GM18502 (cell line): ENCODE data around the gene PCBP4.

Source experiments
- ATAC-seq: cut with Tn5 transposase; IDR thresholded peaks from one replicate; pipeline ENCODE4 v1.9.1; 2021; ENCODE audit warnings: mild to moderate bottlenecking; ENCODE audit not compliant: unreplicated experiment, poor library complexity

Gene PCBP4

DNA sequence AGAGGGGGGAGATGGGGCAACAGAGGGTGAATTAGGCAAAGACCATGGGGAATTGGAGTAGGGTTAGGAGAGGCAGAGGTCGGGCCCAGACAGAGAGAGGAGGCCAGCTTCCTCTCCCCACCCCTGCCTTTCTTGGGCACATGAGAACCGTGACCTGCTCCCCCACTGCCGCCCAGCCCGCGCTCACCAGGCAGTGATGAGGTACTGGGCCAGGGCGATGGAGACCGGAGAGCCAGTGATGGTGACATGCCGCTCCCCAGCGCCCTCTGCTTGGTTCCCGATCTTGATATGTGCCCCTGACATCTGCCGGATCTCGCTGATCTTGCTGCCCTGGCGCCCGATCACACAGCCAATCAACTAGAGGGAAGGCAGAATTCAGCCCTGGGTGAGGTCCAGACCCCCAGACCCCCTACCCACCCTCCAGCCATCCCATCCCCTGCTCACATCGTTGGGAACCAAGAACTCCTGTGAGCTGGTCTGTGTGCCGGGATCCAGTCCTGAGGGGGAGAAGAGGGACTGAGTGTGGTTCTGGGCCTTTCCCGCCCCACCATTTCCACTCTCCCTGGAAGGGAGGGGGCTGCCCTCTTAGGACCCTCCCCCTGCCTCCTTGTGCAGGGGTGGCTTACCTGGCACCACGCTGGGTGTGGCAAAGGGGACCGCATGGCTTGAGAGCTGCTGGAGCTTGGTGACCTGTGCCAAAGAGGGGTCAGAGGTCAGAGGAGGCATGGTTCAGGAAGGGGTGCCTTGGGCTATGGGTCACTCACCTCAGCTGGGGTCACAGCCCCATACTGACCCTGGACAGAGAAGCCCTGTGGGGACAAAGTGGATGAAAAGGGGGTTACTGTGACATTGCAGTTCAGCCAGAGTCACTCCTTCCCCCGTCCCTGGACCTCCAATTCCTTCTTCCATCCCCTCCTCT, 8.4 kb downstream of the PCBP4 start:
- no peak for ATAC-seq

DNA sequence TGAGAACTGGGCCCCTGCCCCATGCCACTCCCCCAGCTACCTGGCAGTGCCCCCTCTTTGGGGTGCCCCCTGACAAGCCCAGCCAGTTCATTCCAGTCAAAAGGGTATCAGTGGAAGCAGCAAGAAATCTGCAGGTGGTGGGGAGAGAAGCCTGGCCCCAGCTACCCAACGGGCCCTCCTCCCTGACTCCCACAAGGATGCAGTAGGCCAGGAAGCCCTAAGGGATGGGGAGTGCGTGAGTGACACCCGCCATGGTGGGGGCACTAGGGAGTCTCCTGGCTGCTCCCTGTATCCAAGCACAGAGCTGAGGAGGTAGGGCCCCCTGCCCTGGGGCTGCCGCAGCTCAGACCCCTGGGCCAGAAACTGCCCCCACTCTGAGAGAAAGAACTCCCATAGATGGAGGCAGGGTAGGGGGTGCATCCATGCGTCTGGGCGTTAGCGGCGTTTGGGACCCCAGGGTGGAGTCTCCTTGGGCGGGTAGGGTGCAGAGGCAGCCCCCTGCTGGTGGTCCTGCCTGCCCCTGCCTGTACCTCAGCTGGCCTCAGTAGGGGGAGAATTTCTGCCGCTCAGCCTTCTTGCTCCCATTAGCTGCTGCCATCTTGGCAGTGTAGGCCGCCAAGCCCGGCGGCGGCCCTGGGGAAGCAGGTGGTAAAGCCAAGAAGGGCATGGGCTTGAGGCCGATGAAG, 9.6 kb downstream of the PCBP4 start:
- ATAC-seq: no peak

DNA sequence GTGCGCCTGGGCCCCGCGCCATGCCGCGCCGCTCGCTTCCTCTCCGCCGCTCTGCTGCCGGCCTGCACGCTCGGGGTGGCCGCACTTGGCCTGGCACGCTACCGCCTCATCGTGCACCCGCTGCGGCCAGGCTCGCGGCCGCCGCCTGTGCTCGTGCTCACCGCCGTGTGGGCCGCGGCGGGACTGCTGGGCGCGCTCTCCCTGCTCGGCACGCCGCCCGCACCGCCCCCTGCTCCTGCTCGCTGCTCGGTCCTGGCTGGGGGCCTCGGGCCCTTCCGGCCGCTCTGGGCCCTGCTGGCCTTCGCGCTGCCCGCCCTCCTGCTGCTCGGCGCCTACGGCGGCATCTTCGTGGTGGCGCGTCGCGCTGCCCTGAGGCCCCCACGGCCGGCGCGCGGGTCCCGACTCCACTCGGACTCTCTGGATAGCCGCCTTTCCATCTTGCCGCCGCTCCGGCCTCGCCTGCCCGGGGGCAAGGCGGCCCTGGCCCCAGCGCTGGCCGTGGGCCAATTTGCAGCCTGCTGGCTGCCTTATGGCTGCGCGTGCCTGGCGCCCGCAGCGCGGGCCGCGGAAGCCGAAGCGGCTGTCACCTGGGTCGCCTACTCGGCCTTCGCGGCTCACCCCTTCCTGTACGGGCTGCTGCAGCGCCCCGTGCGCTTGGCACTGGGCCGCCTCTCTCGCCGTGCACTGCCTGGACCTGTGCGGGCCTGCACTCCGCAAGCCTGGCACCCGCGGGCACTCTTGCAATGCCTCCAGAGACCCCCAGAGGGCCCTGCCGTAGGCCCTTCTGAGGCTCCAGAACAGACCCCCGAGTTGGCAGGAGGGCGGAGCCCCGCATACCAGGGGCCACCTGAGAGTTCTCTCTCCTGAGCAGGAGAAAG, 11.1 kb downstream of the PCBP4 start:
- no peak for ATAC-seq

DNA sequence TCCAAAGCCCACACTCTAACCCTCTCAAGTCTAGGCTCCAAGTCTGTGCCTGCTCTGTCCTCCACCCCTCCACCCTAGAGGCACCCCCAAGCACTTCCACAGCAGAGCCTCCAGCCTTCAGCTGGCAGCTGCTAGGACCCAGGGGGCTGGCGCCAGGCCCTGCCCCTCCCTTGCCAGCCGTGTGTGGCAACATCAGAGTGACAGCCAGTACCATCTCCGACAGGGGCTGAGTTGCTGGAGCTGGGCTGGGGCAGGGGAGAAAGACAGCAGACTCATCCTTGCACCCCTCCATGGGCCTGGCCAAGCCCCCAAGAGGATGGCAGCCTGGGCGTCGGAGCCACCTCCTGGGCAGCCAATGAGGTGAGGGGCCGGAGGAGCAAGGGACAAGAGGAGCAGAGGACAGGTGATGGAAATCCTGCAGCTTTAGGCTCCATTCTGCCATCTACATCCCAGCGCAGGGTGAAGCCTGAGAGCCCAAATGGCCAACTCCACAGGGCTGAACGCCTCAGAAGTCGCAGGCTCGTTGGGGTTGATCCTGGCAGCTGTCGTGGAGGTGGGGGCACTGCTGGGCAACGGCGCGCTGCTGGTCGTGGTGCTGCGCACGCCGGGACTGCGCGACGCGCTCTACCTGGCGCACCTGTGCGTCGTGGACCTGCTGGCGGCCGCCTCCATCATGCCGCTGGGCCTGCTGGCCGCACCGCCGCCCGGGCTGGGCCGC, 11.9 kb downstream of the PCBP4 start, which contains the start of gene GPR62:
Gene GPR62, plus strand, starts transcription at position 207 of the 718 bp plus-strand sequence. Its CDS starts 272 bp downstream, at position 479.
- ATAC-seq: no peak

- ATAC-seq: no peak
These were observed 12.5 kb downstream of the PCBP4 start for GRCh38 chr3:51954713-51955112.

DNA sequence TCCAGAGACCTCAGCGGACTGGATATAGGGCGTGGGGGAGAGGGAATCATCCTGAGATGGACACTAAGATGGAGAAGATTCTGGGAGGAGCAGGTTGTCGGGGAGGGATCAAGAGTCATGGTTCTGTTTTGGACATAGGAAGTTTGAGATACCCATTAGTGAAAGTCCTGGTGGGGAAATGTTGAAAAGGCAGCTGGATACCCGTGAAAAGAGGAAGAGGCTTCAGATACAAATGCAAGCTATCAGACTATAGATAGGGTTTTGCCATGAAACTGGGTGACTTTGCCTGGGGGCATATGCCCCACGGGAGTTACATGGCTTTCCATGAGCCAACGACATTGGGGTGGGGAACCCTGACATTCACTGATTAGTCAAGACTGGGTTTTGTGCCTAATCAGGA, 13.1 kb downstream of the PCBP4 start:
- ATAC-seq: no peak

GRCh38 chr3:51953445-51953844, 13.8 kb downstream of the PCBP4 start:
- ATAC-seq: no peak

DNA sequence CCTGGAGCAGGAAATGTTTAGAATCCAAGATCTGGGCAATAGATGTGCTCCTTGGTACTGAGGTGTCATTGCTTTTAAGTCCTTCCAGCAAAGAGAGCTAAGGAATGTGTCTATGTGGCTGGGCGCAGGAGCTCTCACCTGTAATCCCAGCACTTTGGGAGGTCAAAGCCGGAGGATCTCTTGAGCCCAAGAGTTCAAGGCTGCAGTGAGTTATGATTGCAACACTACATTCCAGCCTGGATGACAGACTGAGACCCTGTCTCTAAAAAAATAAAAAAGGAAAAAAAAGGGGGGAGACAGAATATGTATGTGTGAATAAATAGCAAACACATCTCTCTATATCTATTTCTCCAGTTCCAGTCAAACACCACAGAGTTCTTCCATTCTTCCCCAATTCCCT, 16.4 kb downstream of the PCBP4 start:
- ATAC-seq: no peak

GRCh38 chr3:51949121-51949520, 18.1 kb downstream of the PCBP4 start:
- ATAC-seq: no peak

DNA sequence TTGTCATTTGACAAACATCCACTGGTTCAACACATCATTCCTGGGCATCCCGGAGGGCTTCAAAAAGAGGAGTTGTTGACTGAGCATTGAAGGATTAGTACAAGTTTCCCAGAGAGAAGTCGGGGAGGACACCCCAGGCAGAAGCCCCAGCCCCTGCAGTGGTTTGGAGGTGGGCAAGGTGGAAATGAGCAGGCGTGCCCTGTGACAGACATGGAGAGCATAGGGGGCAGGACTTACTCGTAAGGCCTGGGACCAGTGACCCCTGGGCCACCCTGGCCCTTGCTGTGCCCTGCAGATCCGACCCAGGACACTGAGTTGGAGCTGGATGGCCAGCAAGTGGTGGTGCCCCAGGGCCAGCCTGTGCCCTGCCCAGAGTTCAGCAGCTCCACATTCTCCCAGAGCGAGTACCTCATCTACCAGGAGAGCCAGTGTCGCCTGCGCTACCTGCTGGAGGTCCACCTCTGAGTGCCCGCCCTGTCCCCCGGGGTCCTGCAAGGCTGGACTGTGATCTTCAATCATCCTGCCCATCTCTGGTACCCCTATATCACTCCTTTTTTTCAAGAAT, 19.2 kb downstream of the PCBP4 start:
- no peak for ATAC-seq

DNA sequence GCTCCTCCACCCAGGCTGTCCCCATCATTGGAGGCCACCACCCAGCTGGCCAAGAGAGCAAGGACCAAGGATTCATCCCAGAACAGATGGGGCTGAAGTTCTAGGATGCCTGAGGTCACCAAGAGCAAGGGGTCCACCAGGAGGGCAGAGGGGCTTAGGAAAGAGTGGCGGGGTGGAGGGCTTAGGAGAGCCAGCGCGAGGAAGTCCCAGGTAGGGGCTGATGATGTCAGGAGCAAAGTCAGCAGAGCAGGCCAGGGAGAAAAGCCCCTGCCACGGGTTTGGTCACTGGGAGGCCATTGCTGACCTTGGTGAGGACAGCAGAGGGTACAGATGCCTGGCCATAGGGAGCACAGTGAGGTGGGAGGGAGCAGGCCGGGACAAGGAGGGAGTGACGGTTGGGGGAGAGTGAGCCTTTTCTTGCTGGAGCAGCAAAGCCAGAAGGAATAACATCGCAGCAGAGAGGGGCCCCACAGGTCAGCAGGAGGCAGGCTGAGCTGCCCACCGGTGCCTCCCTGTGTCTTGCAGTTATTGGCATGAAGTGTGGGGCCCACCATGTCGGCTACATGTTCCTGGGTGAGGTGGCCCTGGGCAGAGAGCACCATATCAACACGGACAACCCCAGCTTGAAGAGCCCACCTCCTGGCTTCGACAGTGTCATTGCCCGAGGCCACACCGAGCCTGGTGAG, 19.9 kb downstream of the PCBP4 start:
- no peak for ATAC-seq

GRCh38 chr3:51946796-51947195, 20.5 kb downstream of the PCBP4 start:
- no peak for ATAC-seq

GRCh38 chr3:51945926-51946705, 21.1 kb downstream of the PCBP4 start:
- ATAC-seq: no peak

- no peak for ATAC-seq
These were observed 22.0 kb downstream of the PCBP4 start for GRCh38 chr3:51945031-51945840.

- ATAC-seq: no peak
These were observed 22.7 kb downstream of the PCBP4 start for GRCh38 chr3:51944451-51945021.

DNA sequence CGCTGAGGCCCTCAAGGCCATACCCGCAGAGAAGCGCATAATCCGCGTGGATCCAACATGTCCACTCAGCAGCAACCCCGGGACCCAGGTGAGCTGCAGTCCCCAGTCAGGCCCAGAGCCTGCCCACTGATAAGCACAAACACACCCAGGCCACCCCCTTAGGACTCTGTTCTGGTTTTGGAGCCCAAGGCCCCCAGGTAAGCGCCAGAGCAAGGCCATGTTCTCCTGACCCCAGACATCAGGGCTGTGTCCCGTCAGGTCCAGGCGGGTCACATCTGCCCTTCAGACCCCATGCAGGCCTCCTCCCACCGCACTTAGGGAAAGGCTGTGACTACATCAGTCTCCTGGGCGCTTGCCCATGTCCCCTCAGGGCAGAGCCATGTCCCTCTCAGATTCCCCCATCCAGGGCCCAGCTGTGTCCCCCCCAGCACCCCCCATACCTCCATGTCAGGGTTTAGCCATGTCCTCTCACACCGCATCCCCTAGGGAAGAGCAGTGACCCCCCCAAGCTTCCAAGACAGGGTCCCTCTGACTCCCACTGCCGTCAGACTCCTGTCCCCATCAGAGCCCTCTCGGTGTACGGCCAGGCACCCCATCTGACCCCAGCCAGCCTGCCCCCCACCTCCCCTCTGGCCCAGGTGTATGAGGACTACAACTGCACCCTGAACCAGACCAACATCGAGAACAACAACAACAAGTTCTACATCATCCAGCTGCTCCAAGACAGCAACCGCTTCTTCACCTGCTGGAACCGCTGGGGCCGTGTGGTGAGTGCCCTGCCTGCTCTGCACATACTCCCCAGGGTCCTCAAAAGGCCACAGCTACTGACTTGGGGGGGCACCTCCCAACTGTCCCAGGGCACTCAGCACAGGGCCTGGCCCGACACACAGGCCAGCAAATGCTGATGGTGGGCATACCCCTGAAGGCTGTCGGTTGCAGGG, 23.5 kb downstream of the PCBP4 start:
- no peak for ATAC-seq
